Measurements from ENCODE around the gene HDAC9. TPM values are rescaled to one million over a fixed set of nuclear protein-coding genes. Genes with fewer than 3 reads are reported as not detected.

HDAC9 gene
- total RNA-seq, 1 experiment from 2014 or later = 4.3 TPM

DNA sequence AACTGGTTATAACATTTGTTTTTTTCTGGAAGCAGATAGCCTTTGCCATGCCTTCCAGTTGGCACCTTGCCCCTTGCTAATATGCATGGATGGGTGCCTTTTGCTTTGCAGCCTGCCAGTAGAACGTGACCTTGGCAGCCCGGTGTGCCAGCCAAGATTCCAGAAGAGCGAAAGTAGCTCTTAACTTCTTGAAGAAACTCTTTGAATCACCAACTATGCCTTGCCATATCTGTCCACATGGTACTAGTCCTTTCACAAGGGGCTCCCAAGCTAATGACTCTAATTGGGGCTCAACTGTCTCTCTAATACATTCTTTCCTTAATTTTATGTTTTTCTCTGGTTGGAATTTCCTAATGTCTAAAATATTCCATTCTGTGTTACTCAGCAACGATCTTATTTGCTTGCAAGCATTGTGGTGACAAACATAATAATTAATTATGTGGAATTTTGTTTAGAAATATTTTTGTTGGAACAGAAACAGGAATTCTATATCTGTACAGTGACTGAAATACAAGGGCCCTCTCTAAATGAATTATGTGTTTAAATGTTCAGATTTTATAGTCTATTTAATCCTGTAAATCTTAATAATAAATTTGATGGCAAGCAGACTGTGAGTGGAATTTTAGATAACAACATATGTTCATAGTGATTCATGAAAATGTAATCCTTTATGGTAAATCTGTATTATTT, 45.8 kb downstream of the HDAC9 start:
- POLR2A ChIA-PET = no interaction called here
- no peaks in the 10 kb centered on the region for H3K79me2 ChIP-seq (ENCODE audit: insufficient read depth, low read length)
- H3K9ac ChIP-seq (ENCODE audit: low read length) = no peak overlapping the region
- no peak for DNase-seq (ENCODE audit: low read depth, low spot score)
- no peak overlapping the region for H3K27ac ChIP-seq (ENCODE audit: low read depth, low read length)
- no peaks in the 10 kb centered on the region for H3K27me3 ChIP-seq (ENCODE audit: insufficient read depth, low read length)
- no peak for ATAC-seq
- intact Hi-C loops (cut with micrococcal nuclease) = no loop called here
- H3K4me1 ChIP-seq (ENCODE audit: control insufficient read depth in 1 of 2, insufficient read depth in 2 of 2, low read length in 2 of 2) = no peaks in the 10 kb centered on the region
- CTCF ChIA-PET = no interaction called here
- H3K4me3 ChIP-seq (replicated peaks in 1 of 2; ENCODE audit: low read depth in 1 of 2, low read length in 2 of 2) = no peak overlapping the region
- TF ChIP-seq ATF3 (IDR thresholded peaks at IDR 0.05) = no peak
- TF ChIP-seq, protein P1, sequence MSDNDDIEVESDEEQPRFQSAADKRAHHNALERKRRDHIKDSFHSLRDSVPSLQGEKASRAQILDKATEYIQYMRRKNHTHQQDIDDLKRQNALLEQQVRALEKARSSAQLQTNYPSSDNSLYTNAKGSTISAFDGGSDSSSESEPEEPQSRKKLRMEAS (IDR thresholded peaks at IDR 0.05) = no peak
- TF ChIP-seq, protein P2, sequence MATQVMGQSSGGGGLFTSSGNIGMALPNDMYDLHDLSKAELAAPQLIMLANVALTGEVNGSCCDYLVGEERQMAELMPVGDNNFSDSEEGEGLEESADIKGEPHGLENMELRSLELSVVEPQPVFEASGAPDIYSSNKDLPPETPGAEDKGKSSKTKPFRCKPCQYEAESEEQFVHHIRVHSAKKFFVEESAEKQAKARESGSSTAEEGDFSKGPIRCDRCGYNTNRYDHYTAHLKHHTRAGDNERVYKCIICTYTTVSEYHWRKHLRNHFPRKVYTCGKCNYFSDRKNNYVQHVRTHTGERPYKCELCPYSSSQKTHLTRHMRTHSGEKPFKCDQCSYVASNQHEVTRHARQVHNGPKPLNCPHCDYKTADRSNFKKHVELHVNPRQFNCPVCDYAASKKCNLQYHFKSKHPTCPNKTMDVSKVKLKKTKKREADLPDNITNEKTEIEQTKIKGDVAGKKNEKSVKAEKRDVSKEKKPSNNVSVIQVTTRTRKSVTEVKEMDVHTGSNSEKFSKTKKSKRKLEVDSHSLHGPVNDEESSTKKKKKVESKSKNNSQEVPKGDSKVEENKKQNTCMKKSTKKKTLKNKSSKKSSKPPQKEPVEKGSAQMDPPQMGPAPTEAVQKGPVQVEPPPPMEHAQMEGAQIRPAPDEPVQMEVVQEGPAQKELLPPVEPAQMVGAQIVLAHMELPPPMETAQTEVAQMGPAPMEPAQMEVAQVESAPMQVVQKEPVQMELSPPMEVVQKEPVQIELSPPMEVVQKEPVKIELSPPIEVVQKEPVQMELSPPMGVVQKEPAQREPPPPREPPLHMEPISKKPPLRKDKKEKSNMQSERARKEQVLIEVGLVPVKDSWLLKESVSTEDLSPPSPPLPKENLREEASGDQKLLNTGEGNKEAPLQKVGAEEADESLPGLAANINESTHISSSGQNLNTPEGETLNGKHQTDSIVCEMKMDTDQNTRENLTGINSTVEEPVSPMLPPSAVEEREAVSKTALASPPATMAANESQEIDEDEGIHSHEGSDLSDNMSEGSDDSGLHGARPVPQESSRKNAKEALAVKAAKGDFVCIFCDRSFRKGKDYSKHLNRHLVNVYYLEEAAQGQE (IDR thresholded peaks at IDR 0.05; ENCODE audit: low read depth) = no peak
- no peak for TF ChIP-seq EGR1 (IDR thresholded peaks at IDR 0.05; ENCODE audit: low read depth)
- TF ChIP-seq EZH2phosphoT487 (IDR thresholded peaks at IDR 0.05; ENCODE audit: borderline replicate concordance) = no peak
- TF ChIP-seq SRF (IDR thresholded peaks at IDR 0.05; ENCODE audit: low read depth) = no peak
- TF ChIP-seq ELF1 (IDR thresholded peaks at IDR 0.05; ENCODE audit: borderline replicate concordance, low read depth) = no peak
- TF ChIP-seq RAD21 (IDR thresholded peaks at IDR 0.05; ENCODE audit: low read depth) = no peak
- TF ChIP-seq YY1 (IDR thresholded peaks at IDR 0.05; ENCODE audit: extremely low read depth, insufficient replicate concordance, low read depth, low read length) = no peak
- no peak for TF ChIP-seq TCF7L2 (IDR thresholded peaks at IDR 0.05; ENCODE audit: borderline replicate concordance, extremely low read depth, insufficient read depth, insufficient read length)
- no peak overlapping the region for H2AFZ ChIP-seq (ENCODE audit: low read depth, low read length, poor library complexity, severe bottlenecking)
- H3K36me3 ChIP-seq (ENCODE audit: control insufficient read depth in 1 of 2, insufficient read depth in 2 of 2, low read length in 2 of 2) = no peaks in the 10 kb centered on the region
- H3K4me2 ChIP-seq (ENCODE audit: low read length) = no peak overlapping the region
- H3K9me3 ChIP-seq (ENCODE audit: control insufficient read depth in 1 of 2, insufficient read depth in 1 of 2, low read depth in 1 of 2, low read length in 2 of 2) = no peaks in the 10 kb centered on the region
- RAD21 ChIA-PET (ENCODE audit: low non-redundant PET in 1 of 2, low total read pairs in 2 of 2, uncharacterized antibody in 2 of 2, unreplicated experiment in 2 of 2) = no interaction called here
- H4K20me1 ChIP-seq (ENCODE audit: insufficient read depth) = no peaks in the 10 kb centered on the region
- no peaks in the 10 kb centered on the region for H3K9me2 ChIP-seq (ENCODE audit: insufficient read depth)
- no TSS peak for BruUV-seq (replicated peaks)
